ENCODE measurements around the gene PAN3.

DNA sequence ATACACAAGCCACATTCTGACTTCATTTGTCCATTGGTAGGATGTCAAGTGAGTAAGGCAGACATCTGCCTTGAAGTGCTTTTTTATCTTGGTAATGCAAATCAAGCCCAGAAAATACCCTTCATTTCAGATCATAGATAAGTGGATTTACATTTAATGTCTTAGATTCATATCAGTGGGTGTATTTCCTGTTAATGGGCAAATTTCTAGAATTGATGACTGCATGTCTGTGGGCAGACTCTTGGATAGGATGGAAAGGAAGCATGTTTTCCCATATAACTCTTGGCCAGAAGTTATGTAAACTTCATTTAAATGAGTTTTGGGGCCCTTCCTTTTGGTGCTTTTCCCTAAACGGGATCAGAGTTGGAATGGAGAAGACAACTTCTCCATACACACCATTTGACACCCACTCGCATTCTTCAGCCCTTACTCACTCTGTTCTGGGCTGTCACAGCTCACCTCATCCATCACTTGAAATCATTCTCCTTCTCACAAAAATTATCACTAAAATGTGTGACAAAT, 202.0 kb downstream of the PAN3 start:
- 0 out of 2 replicates have a peak, but pooled peaks have one; percentile 54 for TF ChIP-seq EZH2phosphoT487 (IDR thresholded peaks at IDR 0.05; ENCODE audit: insufficient read depth, low read depth)
- no peak for TF ChIP-seq EZH2 (IDR thresholded peaks at IDR 0.05; ENCODE audit: insufficient read depth, poor library complexity, severe bottlenecking)
